ENCODE measurements around the gene NPAS3. TPM values are rescaled to one million over a fixed set of nuclear protein-coding genes. Genes with fewer than 3 reads are reported as not detected.

NPAS3 gene
- total RNA-seq, 1 experiment from 2014 or later = 15.6 TPM

GRCh38 chr14:33848706-33849454, 910.2 kb downstream of the NPAS3 start:
- ChIA-PET POLR2A (ENCODE audit: low non-redundant PET) (interaction anchor here (0.6 kb wide), 1 partner anchor 98 kb away, joined by 3 read pairs; no protein-coding TSS in a partner anchor), CTCF (interaction anchor here (0.6 to 1.6 kb wide), 8 partner anchors 60 to 453 kb away, joined by 3 to 19 read pairs (median 4); no protein-coding TSS in a partner anchor)
- Histone ChIP-seq H3K9me3 (ENCODE audit: low read depth, low read length, poor library complexity, severe bottlenecking) (no peaks in the 10 kb centered on the region), H3K27me3 (replicated peaks; ENCODE audit: insufficient read depth, low read depth, low read length, poor library complexity) (no peaks in the 10 kb centered on the region), H3K27ac (ENCODE audit: low read depth, low read length, poor library complexity, severe bottlenecking) (no peak overlapping the region), H3K4me3 (ENCODE audit: low read depth, low read length, poor library complexity, severe bottlenecking) (no peak overlapping the region), H3K4me1 (ENCODE audit: insufficient read depth, low read length, poor library complexity, severe bottlenecking) (no peaks in the 10 kb centered on the region), H3K36me3 (ENCODE audit: insufficient read depth, low read length, poor library complexity, severe bottlenecking) (no peaks in the 10 kb centered on the region)
- BruUV-seq (replicated peaks) = no TSS peak
- intact Hi-C loops (cut with micrococcal nuclease; ENCODE audit: unreplicated experiment) = loop anchor here (2.0 kb wide), 2 partner anchors 250 to 380 kb away; no protein-coding TSS in a partner anchor
- TF ChIP-seq EZH2 (IDR thresholded peaks at IDR 0.05; ENCODE audit: borderline replicate concordance, low read depth, low read length, poor library complexity, severe bottlenecking) (no peak), CTCF (conservative IDR thresholded peaks at IDR 0.05; ENCODE audit: low read depth, low read length) (peak; percentile 88)
- DNase-seq (ENCODE audit: low spot score) = peak; percentile 80

GRCh38 chr14:33849455-33849801, 910.7 kb downstream of the NPAS3 start:
- no peak for DNase-seq (ENCODE audit: low spot score)
- H3K27me3 ChIP-seq (replicated peaks; ENCODE audit: insufficient read depth, low read depth, low read length, poor library complexity) = no peaks in the 10 kb centered on the region
- intact Hi-C loops (cut with micrococcal nuclease; ENCODE audit: unreplicated experiment) = loop anchor here (2.0 kb wide), 2 partner anchors 249 to 379 kb away; no protein-coding TSS in a partner anchor
- ChIA-PET CTCF (interaction anchor here (0.6 to 1.6 kb wide), 7 partner anchors 59 to 452 kb away, joined by 3 to 19 read pairs (median 4); no protein-coding TSS in a partner anchor), POLR2A (ENCODE audit: low non-redundant PET) (no interaction called here)
- TF ChIP-seq EZH2 (IDR thresholded peaks at IDR 0.05; ENCODE audit: borderline replicate concordance, low read depth, low read length, poor library complexity, severe bottlenecking) = no peak
- TF ChIP-seq CTCF (conservative IDR thresholded peaks at IDR 0.05; ENCODE audit: low read depth, low read length) = no peak
- H3K9me3 ChIP-seq (ENCODE audit: low read depth, low read length, poor library complexity, severe bottlenecking) = no peaks in the 10 kb centered on the region
- no peak overlapping the region for H3K4me3 ChIP-seq (ENCODE audit: low read depth, low read length, poor library complexity, severe bottlenecking)
- BruUV-seq (replicated peaks) = no TSS peak
- no peaks in the 10 kb centered on the region for H3K36me3 ChIP-seq (ENCODE audit: insufficient read depth, low read length, poor library complexity, severe bottlenecking)
- H3K4me1 ChIP-seq (ENCODE audit: insufficient read depth, low read length, poor library complexity, severe bottlenecking) = no peaks in the 10 kb centered on the region
- no peak overlapping the region for H3K27ac ChIP-seq (ENCODE audit: low read depth, low read length, poor library complexity, severe bottlenecking)

- DNase-seq (ENCODE audit: low spot score) = no peak
- no peak for TF ChIP-seq EZH2 (IDR thresholded peaks at IDR 0.05; ENCODE audit: borderline replicate concordance, low read depth, low read length, poor library complexity, severe bottlenecking)
- no peak for TF ChIP-seq CTCF (conservative IDR thresholded peaks at IDR 0.05; ENCODE audit: low read depth, low read length)
- no peaks in the 10 kb centered on the region for H3K4me1 ChIP-seq (ENCODE audit: insufficient read depth, low read length, poor library complexity, severe bottlenecking)
- no peak overlapping the region for H3K4me3 ChIP-seq (ENCODE audit: low read depth, low read length, poor library complexity, severe bottlenecking)
- intact Hi-C loops (cut with micrococcal nuclease; ENCODE audit: unreplicated experiment) = no loop called here
- CTCF ChIA-PET = interaction anchor here (0.9 kb wide), 1 partner anchor 58 kb away, joined by 3 read pairs; no protein-coding TSS in a partner anchor
- H3K27me3 ChIP-seq (replicated peaks; ENCODE audit: insufficient read depth, low read depth, low read length, poor library complexity) = no peaks in the 10 kb centered on the region
- H3K36me3 ChIP-seq (ENCODE audit: insufficient read depth, low read length, poor library complexity, severe bottlenecking) = no peaks in the 10 kb centered on the region
- H3K27ac ChIP-seq (ENCODE audit: low read depth, low read length, poor library complexity, severe bottlenecking) = no peak overlapping the region
- POLR2A ChIA-PET (ENCODE audit: low non-redundant PET) = no interaction called here
- H3K9me3 ChIP-seq (ENCODE audit: low read depth, low read length, poor library complexity, severe bottlenecking) = no peaks in the 10 kb centered on the region
- BruUV-seq (replicated peaks) = no TSS peak
Measured at GRCh38 chr14:33850826-33851225, 912.1 kb downstream of the NPAS3 start.
